Esophagus (tissue), 2 donors: Measurements from ENCODE around the gene GBP5. TPM values are rescaled to one million over a fixed set of nuclear protein-coding genes. Genes with fewer than 3 reads are reported as not detected.

Source experiments
- H3K27ac ChIP-seq, 2 donors: one replicate each; pipeline ENCODE4 v1.5.1; 2013; ENCODE audit warnings: low read depth in 2 of 2, mild to moderate bottlenecking in 2 of 2, inconsistent platforms in 1 of 2, low read length in 1 of 2, moderate library complexity in 1 of 2
- H3K27me3 ChIP-seq, 2 donors: one replicate each; pipeline ENCODE4 v1.6.1; 2013; ENCODE audit warnings: low read length in 2 of 2, control low read depth in 1 of 2, mild to moderate bottlenecking in 1 of 2; ENCODE audit not compliant: insufficient read depth in 2 of 2, control insufficient read depth in 1 of 2
- H3K36me3 ChIP-seq, 2 donors: one replicate each; pipeline ENCODE4 v1.6.1; 2013; ENCODE audit warnings: low read length in 1 of 2; ENCODE audit not compliant: control insufficient read depth in 2 of 2, insufficient read depth in 2 of 2
- H3K4me1 ChIP-seq, 2 donors: one replicate each; pipeline ENCODE4 v1.6.1; 2013; ENCODE audit warnings: low read length in 1 of 2; ENCODE audit not compliant: control insufficient read depth in 2 of 2, insufficient read depth in 2 of 2
- H3K4me3 ChIP-seq, 2 donors: one replicate each; pipeline ENCODE4 v1.5.1; 2013; ENCODE audit warnings: low read length in 2 of 2, mild to moderate bottlenecking in 2 of 2, low read depth in 1 of 2, moderate library complexity in 1 of 2
- H3K9me3 ChIP-seq, 2 donors: one replicate each; pipeline ENCODE4 v1.6.1; 2013; ENCODE audit warnings: mild to moderate bottlenecking in 2 of 2, low read depth in 1 of 2, low read length in 1 of 2, moderate library complexity in 1 of 2; ENCODE audit not compliant: control insufficient read depth in 2 of 2, insufficient read depth in 1 of 2
- WGBS, 2 donors: extraction: QIAGEN DNeasy Blood & Tissue Kit; methylation state at CpG; one replicate each; pipeline ENCODE4 v1.1.7; 2013; 5-methylcytosine and 5-hydroxymethylcytosine counted together
- polyA plus RNA-seq, 2 donors: library from polyadenylated mRNA; stranded (reverse); fragments of 200-250 nt; gene quantifications; one replicate each; pipeline ENCODE4 v1.2.3, GENCODE V29; 2013
- donor health status: healthy with polysubstance abuse.
- donor health status: Bipolar disorder and iron deficiency.

Gene GBP5
- polyA plus RNA-seq, 2 donors: 0.92 to 1.4 TPM

GRCh38 chr1:89254658-89255287, 17.9 kb downstream of the GBP5 start:
- Histone ChIP-seq H3K9me3 (no peaks in the 10 kb centered on the region), H3K4me3 (no peak overlapping the region), H3K27ac (no peak overlapping the region), H3K27me3 (no peaks in the 10 kb centered on the region), H3K36me3 (no peaks in the 10 kb centered on the region), H3K4me1 (no peaks in the 10 kb centered on the region)
- WGBS, 2 donors: 35 to 64% methylated on average over 4 of the region's 4 CpGs

- Histone ChIP-seq H3K36me3 (no peaks in the 10 kb centered on the region), H3K27me3 (no peaks in the 10 kb centered on the region), H3K9me3 (no peaks in the 10 kb centered on the region), H3K27ac (no peak overlapping the region), H3K4me3 (no peak overlapping the region), H3K4me1 (no peaks in the 10 kb centered on the region)
- WGBS, 2 donors: 88 to 91% methylated on average over 3 of the region's 3 CpGs
Observed at GRCh38 chr1:89243046-89243445, 29.6 kb downstream of the GBP5 start.

Other genes with a start within 250 kb of the GBP5 start
- 1 to 10 TPM; 2.5 to 6.1 TPM for gene GBP3, start 250.0 kb downstream of the GBP5 start, polyA plus RNA-seq
- gene GBP1, start 207.7 kb downstream of the GBP5 start, polyA plus RNA-seq: 10 to 100 TPM; 10.1 to 13.7 TPM
- 10 to 100 TPM; 43.8 to 88.1 TPM for gene GBP2, start 146.7 kb downstream of the GBP5 start, polyA plus RNA-seq
- not detected for gene GBP7, start 96.9 kb downstream of the GBP5 start, polyA plus RNA-seq
- gene GBP4, start 73.9 kb downstream of the GBP5 start, polyA plus RNA-seq: 1 to 10 TPM; 3.5 to 3.9 TPM
- 100 to 1,000 TPM; 344 to 442 TPM for gene GBP6, start 91.2 kb upstream of the GBP5 start, polyA plus RNA-seq